Renal cortical epithelial cell (primary cell): Measurements from ENCODE around the gene GPSM3. TPM values are rescaled to one million over a fixed set of nuclear protein-coding genes. Genes with fewer than 3 reads are reported as not detected.
"Not testable (repeated sequence)": the region's sequence is repeated elsewhere in the genome, so short reads cannot be mapped to it uniquely, and the experiment has no call there.

ENCODE experiments used
- DNase-seq: peaks from one replicate; pipeline ENCODE4 v3.0.0-alpha.2; 2011; ENCODE audit warnings: low read depth
- total RNA-seq: library from RNA; depleted of rRNA; stranded (reverse); fragments of >200 nt; gene quantifications from 2 replicates; pipeline ENCODE4 v1.2.3, GENCODE V29; 2014

GPSM3 gene
- 0.40 and 1.9 TPM in 2 replicates for total RNA-seq

- no peak for DNase-seq
Measured at GRCh38 chr6:32192608-32193039, at the start of gene GPSM3. Gene GPSM3, minus strand, starts transcription at chr6:32192643. Its CDS starts 130 bp downstream, at chr6:32192513.

- DNase-seq, result no peak
Measured at GRCh38 chr6:32240686-32241085, 48.2 kb upstream of the GPSM3 start.

GRCh38 chr6:32239462-32239861 is 47.0 kb upstream of the GPSM3 start:
- DNase-seq, result no peak

- no peak for DNase-seq
Measured at GRCh38 chr6:32234934-32235333, 42.5 kb upstream of the GPSM3 start.

- no peak for DNase-seq
Measured at GRCh38 chr6:32226434-32226833, 34.0 kb upstream of the GPSM3 start.

GRCh38 chr6:32224696-32225095 is 32.3 kb upstream of the GPSM3 start:
- no peak for DNase-seq

GRCh38 chr6:32223258-32224235 is 31.1 kb upstream of the GPSM3 start, which contains the start of gene NOTCH4:
Gene NOTCH4, minus strand, starts transcription at chr6:32224067. Its CDS starts 139 bp downstream, at chr6:32223928.
- DNase-seq, result no peak

GRCh38 chr6:32222333-32223230 is 30.1 kb upstream of the GPSM3 start:
- DNase-seq, result no peak

GRCh38 chr6:32220021-32220420 is 27.6 kb upstream of the GPSM3 start:
- DNase-seq, result no peak

- no peak for DNase-seq
Measured at GRCh38 chr6:32218167-32218566, 25.7 kb upstream of the GPSM3 start.

GRCh38 chr6:32216998-32217397 is 24.6 kb upstream of the GPSM3 start:
- no peak for DNase-seq

- DNase-seq, result no peak
Measured at GRCh38 chr6:32216285-32216684, 23.8 kb upstream of the GPSM3 start.

- no peak for DNase-seq
Measured at GRCh38 chr6:32215617-32216016, 23.2 kb upstream of the GPSM3 start.

- DNase-seq, result no peak
Measured at GRCh38 chr6:32214126-32214525, 21.7 kb upstream of the GPSM3 start.

- no peak for DNase-seq
Measured at GRCh38 chr6:32213649-32214048, 21.2 kb upstream of the GPSM3 start.

GRCh38 chr6:32212076-32212760 is 19.8 kb upstream of the GPSM3 start:
- DNase-seq, result no peak

GRCh38 chr6:32211432-32211831 is 19.0 kb upstream of the GPSM3 start:
- not testable (repeated sequence) for DNase-seq

- DNase-seq, result no peak
Measured at GRCh38 chr6:32210191-32210601, 17.8 kb upstream of the GPSM3 start.

- no peak for DNase-seq
Measured at GRCh38 chr6:32208996-32209395, 16.6 kb upstream of the GPSM3 start.

GRCh38 chr6:32204268-32204715 is 11.8 kb upstream of the GPSM3 start:
- DNase-seq, result no peak

- DNase-seq, result no peak
Measured at GRCh38 chr6:32203426-32204267, 11.2 kb upstream of the GPSM3 start.
